ENCODE results near the gene EML4.

Gene EML4

DNA sequence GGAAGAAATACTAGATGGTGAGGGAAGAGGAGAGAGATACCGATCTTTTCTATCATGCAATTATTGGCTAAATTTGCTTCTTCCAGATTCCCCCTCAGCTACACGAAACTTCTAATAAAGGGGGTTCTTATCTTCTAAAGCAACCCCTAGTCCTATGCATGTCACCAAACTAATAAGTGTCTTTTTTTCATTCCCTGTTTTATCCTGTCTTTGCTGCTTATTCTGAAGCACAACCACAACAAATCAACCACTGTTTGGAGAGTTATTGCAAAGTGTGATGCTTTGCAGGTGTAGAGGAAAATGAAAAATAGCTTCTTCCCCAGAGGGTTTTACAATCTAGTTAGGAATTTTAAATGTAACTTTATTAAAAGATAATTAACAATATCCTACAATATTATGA lies 60.8 kb downstream of the EML4 start:
- DNase-seq: no peak

DNA sequence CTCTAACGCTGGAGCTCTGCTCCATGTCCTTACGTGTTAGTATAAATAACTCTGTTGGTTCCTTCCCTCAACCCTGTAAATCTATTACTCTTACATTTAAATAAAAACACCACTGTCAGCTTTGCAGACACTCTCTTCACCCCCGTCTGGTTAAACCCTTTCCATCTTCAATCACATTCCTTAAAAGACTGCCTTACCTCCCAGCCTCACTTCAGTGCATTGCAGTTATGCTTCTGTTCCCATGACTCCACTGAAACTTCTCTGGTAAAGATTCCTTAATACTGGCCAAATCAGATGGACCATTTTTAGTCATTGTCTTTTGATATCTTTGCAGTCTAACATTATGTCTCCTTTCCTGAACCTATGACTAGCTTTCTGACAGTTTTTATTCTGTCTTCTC lies 61.7 kb downstream of the EML4 start:
- no peak for DNase-seq

DNA sequence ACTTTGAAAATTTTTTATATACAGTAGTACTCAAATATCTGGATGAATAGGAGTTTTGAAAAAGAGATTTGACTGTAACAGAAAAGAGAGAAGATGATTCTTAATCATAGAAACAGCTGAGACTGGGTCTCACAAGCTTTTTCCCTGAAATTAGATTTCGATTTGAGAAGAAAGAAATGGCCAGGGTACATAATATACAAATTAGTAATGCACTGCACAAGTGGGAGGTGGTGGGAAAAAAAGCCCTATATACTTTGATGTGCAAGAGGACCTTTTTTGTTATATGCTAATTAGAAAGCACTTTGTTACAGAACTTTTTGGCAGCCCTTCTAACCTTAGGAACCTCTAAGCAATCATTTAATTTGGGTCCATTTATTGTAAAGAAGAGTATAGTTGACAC lies 62.9 kb downstream of the EML4 start:
- DNase-seq: no peak

DNA sequence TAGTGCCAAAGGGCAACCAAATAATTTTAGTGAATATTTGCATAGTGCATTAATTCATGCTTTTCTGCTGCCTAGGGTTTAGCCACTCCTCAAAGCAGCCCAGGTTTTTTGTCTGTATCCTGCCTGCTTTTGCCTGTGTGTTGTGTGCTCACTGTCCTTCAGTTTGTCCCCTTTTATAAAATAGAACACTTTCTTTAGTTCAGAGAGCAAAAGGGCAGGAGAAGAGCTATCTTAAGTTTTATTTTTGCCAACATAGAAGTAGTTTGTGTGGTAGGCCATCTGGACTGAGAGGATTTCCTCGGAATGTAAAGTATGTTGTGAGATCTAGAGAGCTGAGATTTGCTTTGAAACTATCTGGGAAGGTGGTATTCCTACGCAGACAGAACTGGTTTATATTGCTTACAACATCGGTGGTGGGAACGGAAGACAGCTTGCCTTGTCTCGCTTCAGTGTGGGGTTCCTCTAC lies 64.9 kb downstream of the EML4 start:
- no peak for DNase-seq

DNA sequence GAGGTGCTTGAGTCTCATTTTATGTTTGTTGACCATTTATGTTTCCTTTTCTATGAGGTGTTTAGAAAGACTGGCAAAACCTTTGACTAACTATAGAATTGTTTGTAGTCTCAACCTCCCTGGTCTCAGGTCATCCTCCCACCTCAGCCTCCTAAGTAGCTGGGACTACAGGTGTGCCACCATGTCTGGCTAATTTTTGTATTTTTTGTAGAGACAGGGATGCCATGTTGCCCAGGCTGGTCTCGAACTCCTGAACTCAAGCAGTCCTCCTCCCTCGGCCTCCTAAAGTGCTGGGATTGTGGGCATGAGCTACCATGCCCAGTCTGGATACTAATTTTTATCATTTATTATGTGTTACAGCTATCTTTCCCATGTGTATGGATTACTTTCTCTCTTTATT lies 67.8 kb downstream of the EML4 start:
- DNase-seq: no peak

DNA sequence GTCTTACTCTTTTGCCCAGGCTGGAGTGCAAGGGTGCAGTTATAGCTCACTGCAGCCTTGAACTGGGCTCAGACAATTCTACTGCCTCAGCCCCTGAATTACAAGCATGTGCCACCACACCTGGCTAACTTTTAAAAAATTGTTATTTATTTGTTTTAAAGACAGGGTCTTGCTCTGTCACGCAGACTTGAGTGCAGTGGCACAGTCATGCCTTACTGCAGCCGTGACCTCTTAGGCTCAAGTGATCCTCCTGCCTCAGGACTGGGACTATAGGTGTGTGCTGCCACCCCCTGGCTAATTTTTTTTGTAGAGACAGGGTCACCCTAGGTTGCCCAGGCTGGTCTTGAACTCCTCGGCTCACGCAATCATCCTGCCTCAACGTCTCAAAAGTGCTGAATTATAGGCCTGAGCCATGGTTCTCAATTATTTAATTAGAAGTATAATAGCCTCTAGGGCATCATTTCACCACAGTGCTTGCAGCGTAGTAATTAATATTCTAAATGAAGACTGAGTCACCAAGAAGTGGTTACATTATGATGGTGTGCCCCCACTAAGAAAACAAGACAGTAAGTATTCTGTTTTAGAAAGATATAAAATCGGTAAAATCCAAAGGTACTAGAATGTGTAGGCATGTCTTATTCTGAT lies 69.6 kb downstream of the EML4 start:
- DNase-seq: peak; percentile 39 to 57

DNA sequence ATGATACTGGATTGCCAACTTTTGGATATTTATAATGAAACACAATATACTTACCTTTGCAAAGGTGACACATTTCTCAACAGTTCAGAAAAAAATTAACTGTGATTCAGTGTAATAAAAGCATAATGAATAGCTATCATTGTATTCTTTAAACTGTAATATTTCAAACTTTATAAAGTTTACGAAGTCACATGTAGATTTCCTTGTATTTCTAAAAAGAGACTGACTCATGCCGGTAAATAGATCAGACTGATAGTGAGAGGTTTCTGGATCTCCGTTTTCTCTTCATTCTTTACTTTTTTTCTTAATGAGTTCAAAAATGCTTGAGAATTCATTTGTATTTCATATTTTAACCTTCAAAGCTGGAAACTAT lies 70.1 kb downstream of the EML4 start:
- no peak for DNase-seq

DNA sequence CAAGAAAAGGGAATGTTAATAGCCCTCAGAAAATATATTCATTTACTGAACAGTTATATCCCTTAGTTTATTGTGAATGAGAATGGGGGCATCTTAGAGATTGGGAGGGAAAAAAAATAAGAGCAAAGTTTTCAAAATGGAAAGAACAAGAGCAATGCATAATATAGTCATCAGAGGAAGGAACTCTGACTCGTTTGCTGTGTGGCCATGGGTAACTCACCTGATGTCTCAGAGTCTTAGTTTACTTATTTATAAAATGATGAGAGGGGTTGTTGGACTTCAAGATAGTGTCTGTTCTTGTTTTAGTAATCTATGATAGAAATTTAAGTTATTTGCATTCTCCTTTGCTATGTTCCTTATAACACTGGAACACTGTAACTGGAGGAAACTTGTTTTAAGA lies 70.7 kb downstream of the EML4 start:
- no peak for DNase-seq

DNA sequence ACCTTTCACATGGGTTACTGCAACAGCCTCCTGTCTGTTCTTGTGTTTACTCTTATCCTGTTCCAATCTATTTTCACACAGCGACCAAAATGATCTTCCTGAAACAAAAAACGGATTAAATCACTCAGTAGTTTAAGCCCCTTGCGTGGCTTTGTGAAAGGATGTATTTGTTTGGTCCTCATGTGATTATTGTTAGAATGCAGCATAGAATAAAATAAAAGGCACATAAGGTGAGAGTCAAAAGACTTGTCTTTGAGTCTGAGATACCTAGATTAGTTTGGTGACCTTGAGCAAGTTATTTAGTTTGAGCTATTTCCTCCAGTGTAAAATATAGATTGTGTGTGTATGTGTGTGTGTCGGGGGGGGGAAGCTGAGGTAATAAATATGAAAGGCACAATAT lies 72.4 kb downstream of the EML4 start:
- DNase-seq: no peak

DNA sequence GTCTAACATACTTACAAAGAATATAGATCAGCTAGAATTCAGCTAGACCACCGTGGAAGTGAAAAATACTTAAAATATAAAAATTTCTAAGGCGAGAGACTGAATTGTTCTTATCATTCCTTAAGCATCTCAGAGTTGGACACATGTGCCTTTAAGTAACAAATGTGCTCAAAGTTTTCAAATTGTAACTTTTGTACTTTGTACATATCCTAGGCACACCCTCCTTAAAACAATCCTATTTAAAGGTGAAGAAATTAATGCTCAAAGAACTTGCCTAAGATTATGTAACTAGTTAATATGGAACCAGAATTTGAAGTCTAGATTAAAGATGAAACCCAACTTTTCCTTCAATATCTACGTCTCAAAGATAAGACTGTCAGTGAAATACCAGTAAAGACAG lies 74.1 kb downstream of the EML4 start:
- DNase-seq: no peak

DNA sequence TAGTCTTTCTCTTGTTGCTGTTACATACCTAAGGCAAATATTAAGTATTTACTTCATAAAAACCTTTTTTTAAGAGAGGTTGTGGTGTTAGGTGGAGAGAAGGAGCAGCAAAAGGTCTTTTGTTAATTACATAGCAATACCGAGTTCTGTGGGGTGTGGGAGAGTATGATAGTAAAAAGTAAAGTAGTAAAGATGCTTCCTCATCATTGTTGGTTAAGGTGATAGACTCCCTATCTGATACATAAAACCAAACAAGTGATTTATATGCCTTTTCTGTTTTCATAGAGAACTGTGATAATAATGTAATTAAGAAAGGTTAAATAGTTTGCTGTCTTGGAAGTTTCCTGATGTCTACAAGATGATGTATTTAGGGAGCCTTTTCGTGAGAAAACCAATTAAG lies 75.4 kb downstream of the EML4 start:
- DNase-seq: no peak

DNA sequence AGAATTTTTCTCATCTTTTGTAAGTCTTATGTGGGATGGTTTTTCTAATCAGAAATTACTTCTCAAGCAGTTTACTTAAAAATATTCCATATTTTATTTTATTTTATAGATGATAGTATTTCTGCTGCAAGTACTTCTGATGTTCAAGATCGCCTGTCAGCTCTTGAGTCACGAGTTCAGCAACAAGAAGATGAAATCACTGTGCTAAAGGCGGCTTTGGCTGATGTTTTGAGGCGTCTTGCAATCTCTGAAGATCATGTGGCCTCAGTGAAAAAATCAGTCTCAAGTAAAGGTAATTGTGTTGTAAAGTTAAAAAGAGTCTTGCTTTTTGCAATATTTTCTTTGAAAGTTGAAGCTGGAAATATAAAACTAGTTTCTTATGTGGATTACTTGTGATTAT lies 76.2 kb downstream of the EML4 start:
- no peak for DNase-seq

DNA sequence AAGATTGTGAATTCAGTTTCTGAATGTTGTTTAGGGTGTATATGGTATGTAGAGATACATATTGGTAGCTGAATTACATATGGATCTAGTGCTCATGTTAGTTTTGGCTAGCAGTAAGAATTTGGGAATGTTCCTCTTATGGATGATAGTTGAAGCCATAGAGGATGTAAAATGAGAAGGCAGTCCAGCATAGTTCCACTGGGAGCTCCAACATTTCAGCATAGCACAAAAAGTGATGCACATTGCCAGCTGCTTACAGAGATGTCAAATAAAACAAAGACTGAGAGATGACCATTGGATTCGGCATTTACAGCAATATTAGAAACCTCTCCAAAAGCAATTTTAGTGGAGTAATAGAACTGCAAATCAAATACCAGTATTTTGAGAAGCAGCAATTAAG lies 77.4 kb downstream of the EML4 start:
- no peak for DNase-seq

DNA sequence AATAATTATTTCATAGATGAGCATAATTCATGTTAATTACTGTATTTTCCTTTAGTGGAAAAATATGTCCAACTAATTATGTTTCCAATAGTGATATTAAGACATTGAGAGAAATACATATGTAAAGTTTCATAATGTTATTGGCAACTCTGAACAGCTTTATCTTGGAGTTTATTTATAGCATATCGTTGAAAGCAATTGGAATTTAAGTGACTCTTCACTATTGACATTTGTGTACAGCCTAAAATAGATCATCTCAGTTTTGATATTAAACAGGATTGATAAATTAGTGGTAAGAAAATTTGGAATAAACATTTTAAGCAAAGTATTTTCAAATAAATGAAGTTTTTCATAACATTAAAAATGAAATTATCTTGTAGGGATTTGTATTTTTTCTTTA lies 79.7 kb downstream of the EML4 start:
- DNase-seq: no peak

DNA sequence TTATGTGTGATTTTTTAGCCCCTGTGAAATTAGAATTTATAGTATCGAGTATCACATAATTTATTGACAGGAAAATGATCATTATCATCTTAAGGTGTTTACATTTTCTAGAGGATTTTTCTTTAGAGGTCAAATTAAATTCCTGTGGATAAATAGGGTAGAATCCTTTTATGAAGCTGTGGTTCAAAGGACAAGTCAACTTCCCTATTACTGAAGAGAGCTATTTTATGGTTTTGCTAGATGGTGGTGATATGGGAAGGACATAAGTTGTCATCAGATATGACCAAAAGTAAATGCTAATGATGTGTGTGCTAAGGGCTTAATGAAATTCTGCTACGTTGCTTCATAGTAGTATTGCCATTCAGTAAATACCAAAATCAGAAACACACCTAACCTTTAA lies 80.1 kb downstream of the EML4 start:
- no peak for DNase-seq

DNA sequence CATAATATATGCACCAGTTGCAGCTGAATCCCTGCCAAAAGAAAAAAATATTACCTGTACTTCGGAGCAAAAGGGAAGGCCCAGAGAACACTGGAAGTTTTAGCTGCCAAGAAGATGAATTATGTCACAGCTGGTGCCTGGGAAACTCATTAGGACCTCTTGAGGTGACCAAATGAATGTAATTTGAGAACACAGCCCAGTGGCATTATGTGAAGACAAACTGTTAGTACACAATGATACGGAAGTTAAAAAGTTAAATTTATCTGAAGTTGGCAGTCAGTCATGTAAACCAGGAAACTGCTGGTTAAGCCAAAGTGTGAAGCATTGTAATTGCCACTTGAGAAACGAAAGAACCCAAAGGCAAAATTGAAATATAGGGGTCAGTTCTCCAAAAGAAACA lies 80.7 kb downstream of the EML4 start:
- DNase-seq: no peak

DNA sequence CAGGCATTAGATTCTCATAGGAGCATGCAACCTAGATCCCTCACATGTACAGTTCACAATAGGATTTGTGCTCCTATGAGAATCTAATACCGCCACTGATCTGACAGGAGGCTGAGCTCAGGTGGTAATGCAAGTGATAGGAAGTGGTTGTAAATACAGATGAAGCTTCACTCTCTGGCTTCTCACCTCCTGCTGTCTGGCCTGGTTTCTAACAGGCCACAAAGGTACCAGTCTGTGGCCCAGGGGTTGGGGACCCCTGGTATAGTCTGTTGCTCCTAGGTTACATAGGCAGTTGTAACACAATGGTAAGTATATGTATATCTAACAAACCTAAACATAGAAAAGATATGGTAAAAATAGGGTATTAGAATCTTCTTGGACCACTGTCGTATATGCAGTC lies 81.8 kb downstream of the EML4 start:
- DNase-seq: no peak

DNA sequence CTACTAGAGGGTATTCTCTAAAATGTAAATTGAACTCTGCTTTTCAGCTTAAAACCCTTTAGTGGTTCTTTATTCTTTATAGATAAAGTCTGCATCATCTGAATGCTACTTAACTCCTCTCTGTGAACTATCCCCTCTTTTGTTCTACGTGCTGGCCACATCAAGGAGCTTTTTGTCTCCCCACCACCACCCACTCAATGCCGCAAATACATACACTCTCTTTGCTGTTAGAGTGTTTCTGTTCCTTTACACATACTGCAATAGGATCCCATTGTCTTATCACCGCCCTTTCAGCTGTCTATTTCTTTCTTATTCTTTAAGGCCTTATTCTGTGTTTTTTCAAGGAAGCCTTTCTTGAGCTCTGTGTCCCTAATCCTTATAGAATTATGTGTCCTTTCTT lies 83.3 kb downstream of the EML4 start:
- DNase-seq: peak in 1 of 2 donors; percentile 17

DNA sequence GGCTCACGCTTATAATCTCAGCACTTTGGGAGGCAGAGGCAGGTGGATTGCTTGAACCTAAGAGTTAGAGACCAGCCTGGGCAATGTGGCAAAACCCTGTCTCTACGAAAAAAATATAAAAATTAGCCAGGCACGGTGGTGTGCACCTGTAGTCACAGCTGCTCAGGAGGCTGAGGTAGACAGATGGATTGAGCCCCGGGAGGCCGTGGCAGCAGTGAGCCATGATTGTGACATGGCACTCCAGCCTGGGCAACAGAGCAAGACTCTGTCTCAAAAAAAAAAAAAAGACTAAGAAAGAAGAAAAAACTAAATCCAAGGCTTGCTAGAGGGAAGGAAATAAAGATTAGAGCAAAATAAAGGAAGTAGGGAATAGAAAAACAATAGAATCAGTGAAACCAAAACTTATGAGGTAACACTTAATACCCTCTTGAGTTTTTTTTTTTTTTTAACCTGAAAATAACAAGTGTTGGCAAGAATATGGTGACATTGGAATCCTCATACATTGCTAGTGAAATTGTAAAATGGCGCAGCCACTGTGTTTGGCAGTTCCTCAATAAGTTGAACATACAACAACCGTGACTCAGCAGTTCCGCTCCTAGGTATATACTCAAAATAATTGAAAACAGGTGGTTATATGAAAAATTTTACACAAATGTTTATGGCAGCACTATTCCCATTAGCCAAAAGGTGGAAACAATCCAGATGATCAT lies 85.2 kb downstream of the EML4 start:
- no peak for DNase-seq

DNA sequence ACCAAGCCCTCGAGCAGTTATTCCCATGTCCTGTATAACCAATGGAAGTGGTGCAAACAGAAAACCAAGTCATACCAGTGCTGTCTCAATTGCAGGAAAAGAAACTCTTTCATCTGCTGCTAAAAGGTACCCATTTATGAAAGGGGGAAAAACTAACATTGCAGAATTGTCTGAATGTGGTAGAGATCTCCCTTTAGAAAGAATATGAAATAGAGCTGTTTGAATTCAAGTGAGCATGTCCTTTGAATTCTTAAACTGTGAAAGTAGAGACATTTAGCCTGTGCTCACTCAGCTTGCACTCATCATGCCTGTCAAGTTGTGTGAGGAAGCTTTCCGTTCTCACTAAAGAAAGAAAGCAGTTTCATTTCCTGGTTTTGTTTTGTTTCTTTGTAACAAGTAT lies 87.4 kb downstream of the EML4 start:
- DNase-seq: peak in 1 of 2 donors; percentile 21

DNA sequence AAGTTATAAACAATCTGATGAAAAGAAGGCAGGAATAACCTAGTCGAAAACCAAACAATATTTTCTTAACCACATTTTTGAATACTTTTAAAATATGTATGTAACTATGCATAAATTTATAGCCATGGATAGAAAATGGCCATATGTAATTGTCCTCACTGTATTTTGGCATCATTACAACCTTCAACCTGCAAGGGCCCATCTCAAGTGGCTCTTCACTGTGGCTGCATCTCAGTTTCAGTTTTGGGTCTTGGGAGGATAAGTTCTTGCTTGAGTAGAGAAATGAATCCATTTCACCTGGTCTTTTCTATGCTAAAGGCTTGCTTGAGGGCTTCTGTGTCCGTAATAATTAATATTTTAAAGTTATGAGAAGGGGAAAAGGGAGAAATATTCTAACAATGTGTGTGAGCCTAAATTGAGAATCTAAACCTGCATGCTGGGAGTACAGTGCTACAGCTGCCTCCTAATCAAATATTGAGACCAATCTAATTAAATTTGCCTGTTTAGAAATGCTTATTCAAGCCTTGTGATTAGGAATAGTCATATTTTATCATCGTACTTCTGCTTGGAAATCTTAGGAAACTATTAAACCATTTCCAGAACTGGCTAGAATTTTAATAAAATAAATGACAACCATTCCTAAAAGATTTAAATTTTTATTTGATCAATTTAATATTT lies 92.5 kb downstream of the EML4 start:
- DNase-seq: no peak

DNA sequence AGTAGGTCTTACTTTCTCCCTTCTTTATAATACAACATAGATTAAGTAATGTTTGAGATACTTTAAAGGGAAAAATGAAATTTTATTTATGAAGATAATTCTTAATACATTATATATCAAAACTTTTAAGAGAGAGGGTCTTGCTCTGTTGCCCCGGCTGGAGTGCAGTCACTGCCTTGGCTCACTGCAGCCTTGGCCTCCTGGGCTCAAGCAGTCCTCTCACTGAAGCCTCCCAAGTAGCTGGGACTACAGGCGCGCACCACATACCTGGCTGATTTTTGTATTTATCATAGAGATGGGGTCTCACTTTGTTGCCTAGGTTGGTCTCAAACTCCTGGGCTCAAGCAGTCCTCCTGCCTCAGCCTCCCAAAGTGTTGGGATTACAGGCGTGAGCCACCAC lies 97.1 kb downstream of the EML4 start:
- no peak for DNase-seq

DNA sequence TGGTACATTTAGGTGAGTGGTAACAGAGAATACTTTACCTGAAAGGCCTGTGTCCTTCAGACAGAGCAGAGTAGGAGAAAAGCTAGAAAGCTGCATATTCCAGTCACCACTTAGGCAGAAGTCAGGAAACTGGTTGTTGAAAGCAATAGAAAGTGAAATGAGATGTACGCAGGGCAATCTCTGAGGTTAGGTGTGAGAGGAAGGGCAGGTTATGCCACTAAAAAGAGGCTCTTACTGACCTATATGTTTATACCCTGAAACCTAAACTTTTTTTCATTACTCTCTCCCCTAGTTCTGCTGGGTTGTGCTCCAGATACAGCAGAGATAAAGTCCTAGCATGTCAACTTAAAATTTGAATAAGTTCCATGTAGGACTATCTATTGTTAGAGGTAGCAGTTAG lies 98.4 kb downstream of the EML4 start:
- DNase-seq: peak in 1 of 2 donors; percentile 19

DNA sequence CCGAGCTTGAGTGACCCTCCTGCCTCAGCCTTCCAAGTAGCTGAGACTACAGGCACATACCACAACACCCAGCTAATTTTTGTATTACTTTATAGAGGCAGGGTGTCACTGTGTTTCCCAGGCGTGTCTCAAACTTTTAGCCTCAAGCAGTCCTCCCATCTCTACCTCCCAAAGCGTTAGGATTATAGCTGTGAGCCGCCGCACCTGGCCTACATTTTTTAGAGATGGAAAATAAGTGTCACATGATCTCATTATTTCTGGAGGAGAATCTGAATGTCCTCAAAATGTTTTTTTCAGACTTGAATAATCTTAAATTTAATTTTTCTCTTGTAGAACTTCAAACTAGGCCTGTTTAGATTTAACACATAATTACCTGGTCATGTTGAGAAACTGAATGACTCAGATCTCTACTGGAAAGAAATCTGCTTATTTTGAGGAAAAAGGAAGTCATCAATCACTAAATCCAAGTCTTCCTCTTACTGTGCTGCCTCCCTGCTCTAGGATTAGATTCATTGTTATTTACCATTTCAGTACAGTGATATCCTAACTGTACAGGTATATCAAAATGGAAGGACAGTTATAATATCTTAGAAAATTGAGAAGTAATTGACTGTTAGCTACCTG lies 99.5 kb downstream of the EML4 start:
- no peak for DNase-seq

Data from CD4-positive, alpha-beta T cell treated with Interleukin-1 beta for 1 hour (primary cell).